DOHH2 (cell line): Measurements from ENCODE around the gene ACTR5.

Source experiments
- CTCF ChIP-seq: fragments of 200-600 bp; sonication (generic); IDR thresholded peaks from one replicate; pipeline ENCODE4 v1.5.1; 2014; ENCODE audit warnings: antibody characterized with exemption, mild to moderate bottlenecking, low read depth, low read length; ENCODE audit not compliant: poor library complexity, severe bottlenecking
- EZH2phosphoT487 ChIP-seq: fragments of 200-600 bp; sonication (generic); IDR thresholded peaks from 2 replicates; pipeline ENCODE4 v1.6.1; 2017; ENCODE audit warnings: borderline replicate concordance, mild to moderate bottlenecking, antibody characterized with exemption, low read length, moderate library complexity, mixed read lengths

- peak; percentile 44 for TF ChIP-seq CTCF
- no peak for TF ChIP-seq EZH2phosphoT487
Measured at GRCh38 chr20:38725148-38725901, 22.9 kb upstream of the ACTR5 start.
